Epithelial cell of proximal tubule (primary cell): ENCODE results near the gene IZUMO1R. TPM values are rescaled to one million over a fixed set of nuclear protein-coding genes. Genes with fewer than 3 reads are reported as not detected.

ENCODE experiments used
- DNase-seq: peaks from one replicate; pipeline ENCODE4 v3.0.0-alpha.2; 2011; ENCODE audit warnings: low read depth
- H3K4me3 ChIP-seq: 2 replicates; pipeline ENCODE4 v1.5.1; 2011; ENCODE audit warnings: low read depth, mild to moderate bottlenecking, low read length
- CTCF ChIP-seq: conservative IDR thresholded peaks from 2 replicates; pipeline ENCODE4 v1.5.1; 2012; ENCODE audit warnings: low read depth, mild to moderate bottlenecking, low read length
- total RNA-seq: library from RNA; depleted of rRNA; stranded (reverse); fragments of >200 nt; gene quantifications from 2 replicates; pipeline ENCODE4 v1.2.3, GENCODE V29; 2015

IZUMO1R gene
- total RNA-seq, 1 donor from 2014 or later = not detected

GRCh38 chr11:94308024-94308423 lies 3.6 kb downstream of the IZUMO1R start:
- no peak for TF ChIP-seq CTCF
- no peak overlapping the region for H3K4me3 ChIP-seq
- DNase-seq = no peak

GRCh38 chr11:94309757-94310156 lies 5.4 kb downstream of the IZUMO1R start:
- TF ChIP-seq CTCF = no peak
- no peak for DNase-seq
- no peak overlapping the region for H3K4me3 ChIP-seq

GRCh38 chr11:94310191-94310875 lies 6.0 kb downstream of the IZUMO1R start:
- TF ChIP-seq CTCF = no peak
- DNase-seq = no peak
- no peak overlapping the region for H3K4me3 ChIP-seq

DNA sequence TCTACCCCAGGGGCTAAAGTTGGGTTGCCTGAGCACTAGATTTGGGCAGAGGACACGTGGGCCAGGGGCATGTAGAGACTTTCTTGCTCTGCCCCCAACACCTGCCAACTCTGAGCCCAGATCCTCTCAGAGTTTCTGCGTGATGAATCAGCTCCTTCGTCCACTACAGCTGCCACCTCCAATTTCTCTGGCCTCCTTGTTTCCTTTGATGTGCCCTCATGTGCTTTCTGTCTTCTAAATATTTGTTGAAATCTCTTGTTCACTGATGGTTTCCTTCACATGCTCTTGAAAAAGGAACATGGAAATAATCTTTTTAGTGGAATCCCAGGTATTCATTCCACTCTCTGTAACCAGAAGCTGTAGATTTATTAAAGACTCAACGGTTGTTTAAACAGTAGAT lies 8.0 kb downstream of the IZUMO1R start:
- no peak for TF ChIP-seq CTCF
- H3K4me3 ChIP-seq = no peak overlapping the region
- no peak for DNase-seq

GRCh38 chr11:94314064-94314463 lies 9.7 kb downstream of the IZUMO1R start:
- DNase-seq = no peak
- TF ChIP-seq CTCF = no peak
- no peak overlapping the region for H3K4me3 ChIP-seq

GRCh38 chr11:94315664-94316063 lies 11.3 kb downstream of the IZUMO1R start:
- no peak for TF ChIP-seq CTCF
- no peak for DNase-seq
- H3K4me3 ChIP-seq = no peak overlapping the region

DNA sequence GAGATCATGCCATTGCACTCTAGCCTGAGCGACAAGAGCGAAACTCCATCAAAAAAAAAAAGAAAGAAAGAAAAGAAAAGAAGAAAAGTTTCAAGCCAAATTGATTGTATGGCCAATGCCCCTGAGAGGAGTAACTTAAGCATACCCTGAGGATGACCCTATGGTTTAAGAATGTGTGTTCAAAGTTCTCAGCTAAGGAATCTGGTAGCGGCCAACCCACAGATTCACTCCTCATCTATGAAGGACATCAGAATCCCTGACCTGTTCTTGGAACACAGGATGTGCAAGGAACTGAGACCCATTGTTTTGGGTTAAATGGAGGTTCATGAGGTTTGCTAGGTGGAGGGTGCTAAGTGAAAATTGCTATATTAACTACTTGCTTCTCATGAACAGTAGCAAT lies 18.1 kb downstream of the IZUMO1R start:
- no peak for TF ChIP-seq CTCF
- no peak for DNase-seq
- H3K4me3 ChIP-seq = no peak overlapping the region
